GM12801 (cell line): Measurements from ENCODE around the gene CABP2.

Experiments
- TF ChIP-seq, protein P1 (sequence below): IDR thresholded peaks from one replicate; pipeline ENCODE4 v1.5.1; 2011; ENCODE audit warnings: control low read depth; ENCODE audit not compliant: insufficient read length; ENCODE audit errors: extremely low read depth

Gene CABP2

DNA sequence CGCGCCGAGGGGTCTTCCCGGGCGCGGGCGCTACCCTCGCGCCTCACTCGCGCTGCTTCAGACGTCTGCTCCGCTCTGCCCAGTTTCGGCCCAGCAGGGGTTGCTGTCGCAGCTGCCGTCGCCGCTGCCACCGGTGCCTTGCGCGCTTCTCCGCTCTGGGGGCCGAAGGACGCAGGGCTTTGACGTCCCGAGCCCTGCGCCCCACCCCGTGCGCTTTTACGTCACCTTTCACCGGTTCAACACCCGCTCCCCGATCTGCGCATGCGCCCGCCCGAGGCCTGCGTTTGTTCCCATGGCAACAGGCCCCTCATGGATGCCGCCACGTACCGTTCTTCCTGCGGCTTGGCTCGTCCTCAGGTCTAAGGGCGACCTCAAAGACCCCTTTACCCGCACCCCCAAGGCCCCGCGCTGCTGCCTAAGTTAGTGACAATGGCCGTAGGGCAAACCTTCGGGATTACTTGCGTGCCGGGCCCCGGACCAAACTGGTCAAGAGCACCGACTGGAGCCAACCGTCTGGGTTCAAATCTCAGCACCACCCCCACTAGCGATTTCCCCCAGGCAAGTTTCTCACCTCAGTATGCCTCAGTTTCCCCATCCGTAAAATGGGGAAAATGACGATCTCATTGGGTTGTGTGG lies 14.6 kb downstream of the CABP2 start:
- TF ChIP-seq, protein P1, sequence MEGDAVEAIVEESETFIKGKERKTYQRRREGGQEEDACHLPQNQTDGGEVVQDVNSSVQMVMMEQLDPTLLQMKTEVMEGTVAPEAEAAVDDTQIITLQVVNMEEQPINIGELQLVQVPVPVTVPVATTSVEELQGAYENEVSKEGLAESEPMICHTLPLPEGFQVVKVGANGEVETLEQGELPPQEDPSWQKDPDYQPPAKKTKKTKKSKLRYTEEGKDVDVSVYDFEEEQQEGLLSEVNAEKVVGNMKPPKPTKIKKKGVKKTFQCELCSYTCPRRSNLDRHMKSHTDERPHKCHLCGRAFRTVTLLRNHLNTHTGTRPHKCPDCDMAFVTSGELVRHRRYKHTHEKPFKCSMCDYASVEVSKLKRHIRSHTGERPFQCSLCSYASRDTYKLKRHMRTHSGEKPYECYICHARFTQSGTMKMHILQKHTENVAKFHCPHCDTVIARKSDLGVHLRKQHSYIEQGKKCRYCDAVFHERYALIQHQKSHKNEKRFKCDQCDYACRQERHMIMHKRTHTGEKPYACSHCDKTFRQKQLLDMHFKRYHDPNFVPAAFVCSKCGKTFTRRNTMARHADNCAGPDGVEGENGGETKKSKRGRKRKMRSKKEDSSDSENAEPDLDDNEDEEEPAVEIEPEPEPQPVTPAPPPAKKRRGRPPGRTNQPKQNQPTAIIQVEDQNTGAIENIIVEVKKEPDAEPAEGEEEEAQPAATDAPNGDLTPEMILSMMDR, result no peak

DNA sequence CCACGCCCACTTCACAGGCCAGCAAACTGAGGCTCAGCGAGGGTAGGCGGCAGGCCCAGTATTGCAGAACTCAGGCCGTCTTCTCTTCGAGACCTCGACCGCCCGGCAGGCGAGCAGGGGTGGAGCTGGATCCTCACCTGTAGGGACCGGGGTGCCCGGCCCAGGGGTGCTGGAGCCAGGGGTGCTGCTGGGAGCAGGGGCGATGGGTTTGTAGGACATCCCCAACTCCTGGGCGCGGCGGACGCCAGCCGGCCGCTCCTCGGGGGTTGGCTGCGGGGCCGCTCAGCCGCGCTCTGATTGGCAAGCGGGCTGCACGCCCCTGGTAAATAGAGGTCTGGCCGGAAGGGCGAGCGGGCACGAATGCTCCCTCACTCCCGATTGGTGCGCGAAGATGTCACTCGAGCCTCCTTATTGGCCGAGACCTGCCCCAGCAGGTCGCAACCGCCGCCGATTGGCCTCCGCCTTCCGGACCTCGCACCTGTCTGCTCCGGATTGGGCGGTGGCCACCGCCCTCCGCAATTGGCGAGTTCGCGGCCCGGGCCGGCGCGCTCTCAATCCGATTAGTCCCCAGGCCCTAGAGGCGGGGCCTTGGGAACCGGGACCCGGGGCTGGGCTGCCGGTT lies 15.3 kb downstream of the CABP2 start, which contains the start of gene CDK2AP2:
Gene CDK2AP2, minus strand, starts transcription at position 299 of the 622 bp plus-strand sequence. Its CDS starts 80 bp downstream, at position 219.
- TF ChIP-seq, protein P1, result no peak

DNA sequence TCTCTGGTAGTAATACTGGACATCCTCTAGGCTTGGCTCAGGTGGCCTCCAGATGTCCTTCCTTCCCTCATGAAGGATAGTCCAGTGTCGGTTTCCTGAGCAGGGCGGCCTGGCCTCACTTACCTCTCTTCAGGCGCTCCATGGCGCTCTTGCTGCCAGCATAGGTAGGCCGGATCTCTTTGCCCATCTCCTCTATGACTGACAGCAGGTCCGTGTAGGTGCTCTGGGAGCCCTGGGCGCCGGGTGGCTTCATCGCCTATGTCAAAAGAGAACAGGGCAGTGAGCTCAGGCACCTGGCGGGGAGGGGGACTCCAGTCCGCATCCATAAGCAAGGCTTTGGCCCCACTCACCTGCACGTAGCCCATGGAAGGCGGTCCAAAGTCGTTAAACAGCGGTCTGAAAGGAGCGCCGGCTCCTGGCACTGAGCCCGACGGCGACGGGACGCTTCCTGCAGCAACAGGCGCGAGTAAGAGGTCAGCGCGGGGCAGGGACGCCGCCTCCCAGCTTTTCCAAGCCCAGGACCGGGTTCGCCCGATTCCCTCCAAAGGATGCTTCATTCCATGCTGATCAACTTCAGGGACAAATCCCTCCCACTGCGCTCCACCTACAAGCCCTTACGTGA lies 15.9 kb downstream of the CABP2 start:
- TF ChIP-seq, protein P1, result no peak

DNA sequence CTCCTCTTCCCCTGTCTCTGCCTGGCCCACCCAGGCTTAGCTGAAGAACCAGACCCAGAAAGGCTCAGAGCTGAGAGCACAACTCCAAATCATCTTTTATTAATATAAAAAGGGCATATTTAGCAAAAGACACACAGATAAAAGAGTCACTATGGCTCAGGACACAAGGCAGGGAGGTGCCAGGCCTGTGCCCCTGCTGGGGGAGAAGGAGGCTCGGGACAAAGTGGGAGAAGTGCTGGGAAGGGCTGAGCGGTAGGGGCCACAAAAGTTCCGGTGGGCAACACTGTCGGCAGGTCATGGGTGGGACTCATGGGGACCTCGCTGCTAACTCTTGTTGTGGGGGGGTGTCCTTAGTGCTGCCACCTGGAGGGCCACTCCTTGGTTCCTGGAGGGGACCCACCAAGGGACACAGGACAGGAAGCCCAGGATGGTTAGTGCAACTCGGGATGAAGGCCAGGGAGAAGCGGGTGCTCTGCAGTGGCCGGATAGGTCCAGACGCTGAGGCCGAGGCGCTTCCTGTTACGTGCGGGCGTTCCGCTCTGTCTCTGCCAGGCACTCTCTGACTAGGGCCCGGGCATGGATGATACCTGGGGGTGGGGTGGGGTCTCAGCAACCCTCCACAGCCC lies 16.7 kb downstream of the CABP2 start:
- TF ChIP-seq, protein P1, result no peak

DNA sequence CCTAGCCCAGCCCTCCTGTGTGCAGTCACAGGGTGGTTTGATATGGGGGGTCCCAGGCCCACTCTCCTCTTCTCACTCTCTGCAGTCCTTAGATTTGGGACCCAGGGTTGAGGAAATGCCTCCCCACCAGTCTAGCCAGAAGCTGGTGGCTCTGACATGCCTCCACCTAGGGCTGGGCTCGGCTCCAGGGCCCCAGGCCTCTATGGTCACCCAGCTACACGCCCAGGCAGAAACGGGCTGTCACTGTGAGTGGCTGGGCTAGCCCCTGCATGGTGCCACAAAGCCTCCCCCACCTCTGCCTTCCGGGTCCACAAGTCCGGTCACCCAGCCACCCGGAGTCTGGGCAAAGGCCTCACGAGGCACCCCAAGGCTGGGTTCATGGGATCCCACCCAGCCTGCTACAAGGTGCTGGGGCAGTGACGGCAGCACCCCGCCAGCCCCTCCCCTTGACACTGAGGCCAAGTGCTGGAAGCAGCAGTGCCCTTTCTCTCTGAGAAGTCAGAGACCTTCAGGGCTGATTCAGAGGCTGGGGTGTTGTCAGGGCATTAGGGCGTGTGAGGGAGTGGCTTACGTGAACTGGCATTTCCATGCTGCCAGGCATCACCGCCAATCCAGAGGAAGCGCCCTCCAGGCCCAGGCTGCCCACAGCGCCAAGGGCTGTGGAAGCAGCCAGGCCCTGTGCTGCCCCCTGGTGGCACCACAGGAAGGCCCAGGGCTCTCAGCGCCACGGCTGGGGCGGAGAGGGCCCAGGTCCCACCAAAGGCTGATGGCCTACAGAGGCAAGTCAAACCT lies 17.4 kb downstream of the CABP2 start:
- TF ChIP-seq, protein P1, result no peak

DNA sequence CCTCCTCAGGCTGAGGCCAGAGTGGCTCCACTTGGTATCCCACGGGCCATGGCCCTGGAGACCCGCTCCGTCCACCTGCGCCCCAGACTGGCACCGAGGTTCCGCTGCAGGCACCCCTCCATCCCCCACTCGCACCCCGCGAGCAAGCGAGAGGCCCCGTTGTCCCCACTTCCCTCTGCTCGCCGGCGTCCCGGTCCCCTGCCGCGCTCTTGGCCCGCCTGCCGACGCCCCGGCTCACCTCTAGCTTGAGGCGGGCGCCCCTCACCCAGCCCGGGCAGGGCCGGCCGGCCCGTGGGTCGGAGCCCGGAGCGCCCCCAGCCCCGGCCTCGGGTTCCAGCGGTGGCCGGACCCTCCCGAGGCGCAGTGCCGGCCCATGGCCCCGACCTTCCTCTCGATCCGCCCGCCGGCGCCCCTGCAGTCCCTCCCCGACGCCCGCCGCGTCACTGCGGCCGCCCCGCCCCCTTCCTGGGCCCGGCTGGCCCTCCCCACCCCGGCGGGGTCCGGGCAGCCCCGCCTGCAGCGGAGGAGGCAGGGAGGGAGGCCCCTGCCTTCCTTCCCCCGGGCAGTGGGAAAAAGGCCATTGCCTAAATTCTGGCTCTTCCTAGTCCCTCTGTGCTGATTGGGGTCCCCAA lies 18.2 kb downstream of the CABP2 start, which contains the start of gene PITPNM1:
Gene PITPNM1, minus strand, starts transcription at position 414 of the 632 bp plus-strand sequence. CDS start 1,183 bp downstream, outside the sequence.
- TF ChIP-seq, protein P1, result no peak
